RCC 7860 (cell line): ENCODE results near the gene CPPED1.
"Not testable (repeated sequence)": the region's sequence is repeated elsewhere in the genome, so short reads cannot be mapped to it uniquely, and the experiment has no call there.

Experiments used
- DNase-seq: peaks from one replicate; pipeline ENCODE4 v3.0.0-alpha.2; 2015; ENCODE audit warnings: low spot score
- FAIRE-seq: peaks from 2 replicates; lab custom pipeline; 2012; peaks lifted over from hg19 to GRCh38; lab: Jason Lieb, UNC

The CPPED1 gene

GRCh38 chr16:12802661-12803060, 1.0 kb downstream of the CPPED1 start:
- FAIRE-seq (no peak), DNase-seq (no peak)

GRCh38 chr16:12802048-12802447, 1.6 kb downstream of the CPPED1 start:
- no peak for DNase-seq
- no peak for FAIRE-seq

GRCh38 chr16:12801511-12802042, 2.1 kb downstream of the CPPED1 start:
- no peak for FAIRE-seq
- peak; percentile 61 for DNase-seq

GRCh38 chr16:12800817-12801216, 2.9 kb downstream of the CPPED1 start:
- DNase-seq = no peak
- no peak for FAIRE-seq

- not testable (repeated sequence) for FAIRE-seq, DNase-seq
Measured at GRCh38 chr16:12799996-12800395, 3.7 kb downstream of the CPPED1 start.

GRCh38 chr16:12798846-12799245, 4.8 kb downstream of the CPPED1 start:
- DNase-seq (no peak), FAIRE-seq (no peak)

- no peak for DNase-seq
- FAIRE-seq = no peak
Measured at GRCh38 chr16:12798171-12798570, 5.5 kb downstream of the CPPED1 start.

- DNase-seq (no peak), FAIRE-seq (no peak)
Measured at GRCh38 chr16:12796498-12796897, 7.2 kb downstream of the CPPED1 start.

- FAIRE-seq = no peak
- DNase-seq = no peak
Measured at GRCh38 chr16:12794486-12795387, 8.9 kb downstream of the CPPED1 start.

- DNase-seq = no peak
- no peak for FAIRE-seq
Measured at GRCh38 chr16:12793865-12794240, 9.8 kb downstream of the CPPED1 start.

GRCh38 chr16:12793120-12793864, 10.4 kb downstream of the CPPED1 start:
- FAIRE-seq (no peak), DNase-seq (no peak)

GRCh38 chr16:12792528-12792927, 11.2 kb downstream of the CPPED1 start:
- FAIRE-seq, DNase-seq: not testable (repeated sequence)

- DNase-seq (no peak), FAIRE-seq (no peak)
Measured at GRCh38 chr16:12791340-12791739, 12.3 kb downstream of the CPPED1 start.

GRCh38 chr16:12788758-12789157, 14.9 kb downstream of the CPPED1 start:
- FAIRE-seq (no peak), DNase-seq (no peak)

GRCh38 chr16:12786081-12786480, 17.6 kb downstream of the CPPED1 start:
- FAIRE-seq (no peak), DNase-seq (no peak)

GRCh38 chr16:12784076-12784475, 19.6 kb downstream of the CPPED1 start:
- no peak for FAIRE-seq
- DNase-seq = no peak

GRCh38 chr16:12781777-12782176, 21.9 kb downstream of the CPPED1 start:
- FAIRE-seq = no peak
- DNase-seq = no peak

GRCh38 chr16:12780467-12780866, 23.2 kb downstream of the CPPED1 start:
- FAIRE-seq (no peak), DNase-seq (no peak)

- no peak for DNase-seq
- FAIRE-seq = no peak
Measured at GRCh38 chr16:12778726-12779125, 25.0 kb downstream of the CPPED1 start.

GRCh38 chr16:12775656-12776236, 27.9 kb downstream of the CPPED1 start:
- no peak for DNase-seq

GRCh38 chr16:12773221-12773620, 30.5 kb downstream of the CPPED1 start:
- FAIRE-seq = no peak
- no peak for DNase-seq

More at GRCh38 chr16:12775656-12776236, 27.9 kb downstream of the CPPED1 start:
- FAIRE-seq = no peak
